ENCODE results near the gene TSR1.

TSR1 gene

DNA sequence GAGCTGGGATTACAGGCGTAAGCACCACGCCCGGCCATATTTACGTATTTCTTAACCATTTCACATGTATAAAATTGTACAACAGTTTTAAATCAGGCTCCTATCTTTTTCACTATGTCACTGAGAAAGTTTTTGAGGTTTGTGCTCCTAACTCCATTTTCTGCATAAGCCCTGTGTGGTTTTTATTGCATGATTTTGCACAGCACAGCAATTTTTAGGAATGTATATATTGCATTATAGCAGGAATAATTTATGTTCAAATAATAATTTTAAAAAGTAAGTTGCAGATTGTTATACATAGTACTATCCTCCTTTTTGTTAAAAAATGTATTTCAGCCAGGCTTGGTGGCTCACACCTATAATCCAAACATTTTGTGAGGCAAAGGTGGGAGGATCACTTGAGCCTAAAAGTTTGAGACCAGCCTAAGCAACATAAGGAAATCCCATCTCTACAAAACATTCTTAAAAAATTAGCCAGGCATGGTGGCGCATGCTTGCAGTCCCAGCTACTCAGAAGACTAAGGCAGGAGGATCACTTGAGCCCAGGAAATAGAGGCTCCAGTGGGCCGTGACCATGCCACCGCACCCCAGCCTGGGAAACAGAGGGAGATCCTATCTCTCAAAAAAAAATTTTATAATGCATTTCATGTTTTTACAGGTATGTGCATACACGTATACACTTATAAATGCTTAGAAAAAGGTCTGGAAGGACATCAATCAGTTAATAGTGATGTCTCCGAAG is 58.7 kb downstream of the TSR1 start:
- DNase-seq: no peak

DNA sequence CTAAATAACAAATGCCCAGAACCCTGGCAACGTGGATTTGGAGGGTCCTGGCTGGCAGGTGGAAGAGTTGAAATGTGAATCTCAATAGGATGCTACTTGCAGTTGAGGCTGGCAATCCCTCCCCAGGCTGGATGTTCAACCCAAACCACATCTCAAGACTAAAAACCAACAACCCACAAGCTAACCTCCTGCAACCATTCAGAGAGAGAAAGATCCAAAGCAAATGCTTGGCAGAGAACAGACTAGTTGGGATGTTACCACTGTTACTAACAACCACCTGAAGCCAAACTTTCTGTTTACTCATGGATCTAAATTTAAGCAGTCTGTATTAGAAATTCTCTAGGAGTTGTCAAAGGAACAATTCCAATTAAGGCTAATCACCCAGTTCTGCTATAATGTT is 60.5 kb downstream of the TSR1 start:
- no peak for DNase-seq

- no peak for DNase-seq
Measured at GRCh38 chr17:2274414-2274813, 61.8 kb downstream of the TSR1 start.

Measured in activated naive CD4-positive, alpha-beta T cell treated with anti-CD3 and anti-CD28 coated beads, Interleukin-2, amount 50 U/mL, for 16 hours (primary cell).